Measurements from ENCODE around the gene MEI1. TPM values are rescaled to one million over a fixed set of nuclear protein-coding genes. Genes with fewer than 3 reads are reported as not detected.

Gene MEI1
- total RNA-seq, 2 donors from 2014 or later: 7.4 TPM; not detected in 1

DNA sequence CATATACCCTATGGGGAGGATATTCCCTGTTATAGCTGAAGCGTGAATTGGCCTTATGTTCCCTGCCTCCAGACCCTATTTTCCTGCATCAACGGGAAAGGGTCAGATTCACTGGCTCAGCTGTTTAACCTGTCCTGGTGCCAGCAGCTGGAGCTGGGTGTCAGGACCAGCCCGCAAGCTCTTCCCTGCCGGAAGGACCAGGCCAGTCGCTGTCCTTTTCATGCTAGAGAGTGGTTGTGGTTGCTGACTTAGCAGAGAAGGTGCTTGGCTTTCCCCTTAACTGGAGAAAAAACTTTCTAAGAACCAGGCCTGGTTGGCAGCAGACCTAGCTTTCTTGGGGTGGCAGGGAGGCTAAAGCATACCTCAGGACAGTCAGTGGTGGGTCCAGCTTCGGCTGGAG, 128.4 kb downstream of the MEI1 start:
- H3K9me3 ChIP-seq: no peaks in the 10 kb centered on the region
- H3K27ac ChIP-seq: no peak overlapping the region
- H3K4me1 ChIP-seq (replicated peaks): no peaks in the 10 kb centered on the region
- TF ChIP-seq POLR2AphosphoS5 (IDR thresholded peaks at IDR 0.05) (no peak), CTCF (IDR thresholded peaks at IDR 0.05) (no peak), POLR2A (IDR thresholded peaks at IDR 0.05) (no peak)
- H3K27me3 ChIP-seq (replicated peaks; ENCODE audit: insufficient read depth): no peaks in the 10 kb centered on the region
- 73% methylated on average over 6 of the region's 6 CpGs for WGBS
- intact Hi-C loops (cut with DNase I): loop anchor here (10.0 kb wide), 1 partner anchor 133 kb away; the partner anchor contains the start of gene MEI1
- H3K36me3 ChIP-seq: no peaks in the 10 kb centered on the region
- DNase-seq (ENCODE audit: low spot score): no peak
- H3K4me3 ChIP-seq: no peak overlapping the region

DNA sequence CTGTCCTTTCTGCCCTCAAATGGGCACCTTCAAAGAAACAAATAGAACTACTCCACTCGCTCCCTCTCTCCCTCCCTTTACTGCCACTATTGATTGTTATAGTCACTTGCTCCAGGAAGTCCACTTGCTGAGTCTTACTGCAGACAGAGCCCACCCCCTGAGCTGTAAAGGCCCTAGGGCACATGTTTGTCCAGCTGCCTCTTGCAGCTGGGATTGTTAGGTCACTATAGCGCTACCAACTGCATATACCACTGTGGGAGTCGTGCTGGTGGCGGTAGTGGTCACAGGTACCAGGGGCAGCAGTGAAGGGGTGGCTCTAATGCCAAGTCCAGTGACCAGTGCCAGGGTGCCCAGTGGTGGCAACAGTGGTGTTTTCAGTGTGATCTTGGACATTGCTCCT, 129.2 kb downstream of the MEI1 start:
- TF ChIP-seq POLR2A (IDR thresholded peaks at IDR 0.05): no peak
- no peak for TF ChIP-seq POLR2AphosphoS5 (IDR thresholded peaks at IDR 0.05)
- no peak for TF ChIP-seq CTCF (IDR thresholded peaks at IDR 0.05)
- no peak for DNase-seq (ENCODE audit: low spot score)
- no peak overlapping the region for H3K4me3 ChIP-seq
- H3K27me3 ChIP-seq (replicated peaks; ENCODE audit: insufficient read depth): no peaks in the 10 kb centered on the region
- intact Hi-C loops (cut with DNase I): loop anchor here (10.0 kb wide), 1 partner anchor 134 kb away; the partner anchor contains the start of gene MEI1
- H3K36me3 ChIP-seq: no peaks in the 10 kb centered on the region
- H3K27ac ChIP-seq: no peak overlapping the region
- no peaks in the 10 kb centered on the region for H3K4me1 ChIP-seq (replicated peaks)
- H3K9me3 ChIP-seq: no peaks in the 10 kb centered on the region
- 95% methylated on average over 4 of the region's 4 CpGs for WGBS

- Histone ChIP-seq H3K36me3 (no peaks in the 10 kb centered on the region), H3K27ac (no peak overlapping the region), H3K4me3 (no peak overlapping the region), H3K9me3 (no peaks in the 10 kb centered on the region), H3K27me3 (replicated peaks; ENCODE audit: insufficient read depth) (no peaks in the 10 kb centered on the region), H3K4me1 (replicated peaks) (no peaks in the 10 kb centered on the region)
- DNase-seq (ENCODE audit: low spot score): no peak
- intact Hi-C loops (cut with DNase I): no loop called here
- TF ChIP-seq POLR2AphosphoS5 (IDR thresholded peaks at IDR 0.05) (no peak), POLR2A (IDR thresholded peaks at IDR 0.05) (no peak), CTCF (IDR thresholded peaks at IDR 0.05) (no peak)
- WGBS: 93% methylated on average over 3 of the region's 3 CpGs
Observed at GRCh38 chr22:41830174-41830573, 130.9 kb downstream of the MEI1 start.

GRCh38 chr22:41831383-41831782, 132.1 kb downstream of the MEI1 start:
- WGBS: 73% methylated on average over 6 of the region's 6 CpGs
- H3K9me3 ChIP-seq: no peaks in the 10 kb centered on the region
- TF ChIP-seq POLR2A (IDR thresholded peaks at IDR 0.05): no peak
- TF ChIP-seq CTCF (IDR thresholded peaks at IDR 0.05): no peak
- no peak for TF ChIP-seq POLR2AphosphoS5 (IDR thresholded peaks at IDR 0.05)
- peak overlapping the region in 1 of 2 donors; percentile 98 for H3K27ac ChIP-seq
- intact Hi-C loops (cut with DNase I): no loop called here
- H3K4me1 ChIP-seq (replicated peaks): no peaks in the 10 kb centered on the region
- no peak overlapping the region for H3K4me3 ChIP-seq
- no peak for DNase-seq (ENCODE audit: low spot score)
- no peaks in the 10 kb centered on the region for H3K36me3 ChIP-seq
- no peaks in the 10 kb centered on the region for H3K27me3 ChIP-seq (replicated peaks; ENCODE audit: insufficient read depth)

DNA sequence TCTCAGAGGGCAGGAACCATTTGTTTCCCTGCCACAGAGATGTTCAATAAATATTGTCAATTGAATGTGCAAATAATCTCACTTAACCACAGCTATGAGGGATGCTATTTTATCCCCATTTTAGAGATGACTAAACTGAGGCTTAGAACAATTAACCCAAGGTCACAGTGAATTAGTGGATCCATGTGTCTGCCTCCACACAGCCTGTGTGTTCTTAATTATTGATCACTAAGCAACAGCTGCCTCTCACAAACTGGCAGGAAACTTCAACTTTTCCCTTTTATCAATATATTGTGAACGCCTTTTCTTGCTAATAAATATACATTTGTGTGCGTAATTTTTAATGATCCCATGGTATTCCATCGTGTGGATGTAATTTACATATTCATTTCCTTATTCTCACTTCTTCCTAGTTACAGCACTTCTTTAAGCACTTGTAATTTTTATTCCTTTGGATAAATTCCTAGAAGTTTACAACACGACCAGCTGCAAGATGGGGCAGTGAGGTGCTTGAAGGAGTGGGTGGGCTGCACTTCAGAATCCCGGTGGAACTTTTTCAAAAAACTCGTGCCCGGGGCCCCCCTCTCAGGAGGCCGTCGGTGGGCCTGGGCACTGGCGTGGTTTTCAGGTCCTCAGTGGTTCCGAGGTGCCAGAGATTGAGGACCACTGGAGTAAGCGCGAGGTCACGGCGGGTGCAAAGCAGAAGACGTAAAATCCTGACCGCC, 132.7 kb downstream of the MEI1 start:
- intact Hi-C loops (cut with DNase I): no loop called here
- TF ChIP-seq POLR2AphosphoS5 (IDR thresholded peaks at IDR 0.05) (no peak), POLR2A (IDR thresholded peaks at IDR 0.05) (no peak), CTCF (IDR thresholded peaks at IDR 0.05) (no peak)
- H3K27me3 ChIP-seq (replicated peaks; ENCODE audit: insufficient read depth): no peaks in the 10 kb centered on the region
- H3K36me3 ChIP-seq: no peaks in the 10 kb centered on the region
- no peaks in the 10 kb centered on the region for H3K9me3 ChIP-seq
- DNase-seq (ENCODE audit: low spot score): no peak
- no peaks in the 10 kb centered on the region for H3K4me1 ChIP-seq (replicated peaks)
- H3K4me3 ChIP-seq: peak overlapping the region; percentile 85 to 98
- 10% methylated on average over 17 of the region's 17 CpGs for WGBS
- peak overlapping the region; percentile 96 to 98 for H3K27ac ChIP-seq

Measured in prostate gland (tissue), 2 donors.